IMR-90 (cell line): ENCODE measurements around the gene NAV2. TPM values are rescaled to one million over a fixed set of nuclear protein-coding genes. Genes with fewer than 3 reads are reported as not detected.

Source experiments
- ATAC-seq: fragments of 200-7000 bp; cut with Tn5 transposase; 2 replicates; pipeline ENCODE4 v1.9.1; 2020; ENCODE audit warnings: low read depth, mild to moderate bottlenecking, moderate library complexity
- BruUV-seq: library from RNA; stranded (reverse); fragments of 400-500 nt; replicated peaks from 2 replicates; lab custom pipeline; 2021; lab: Mats Ljungman, UMichigan
- CTCF ChIA-PET: fragments of 300-600 bp; formaldehyde crosslinking; extraction: SDS; loops from one replicate; lab custom pipeline; 2021; ENCODE audit warnings: antibody characterized with exemption; lab: Yijun Ruan, JAX
- POLR2A ChIA-PET: fragments of 300-600 bp; sonication (Branson Sonifier 250); formaldehyde crosslinking; loops from one replicate; lab custom pipeline; 2022; ENCODE audit warnings: antibody characterized with exemption; ENCODE audit not compliant: unreplicated experiment; lab: Charles Lee
- DNase-seq: peaks from one replicate; pipeline ENCODE4 v3.0.0; 2013
- H2AFZ ChIP-seq: replicated peaks from 2 replicates; pipeline ENCODE3; 2013; ENCODE audit warnings: low read length, mild to moderate bottlenecking; ENCODE audit not compliant: poor library complexity
- H2AK5ac ChIP-seq: 2 replicates; pipeline ENCODE4 v1.6.1; 2013; ENCODE audit warnings: low read depth, low read length, inconsistent platforms
- H2AK9ac ChIP-seq: replicated peaks from 2 replicates; pipeline ENCODE3; 2013; ENCODE audit warnings: mild to moderate bottlenecking, low read depth, low read length, moderate library complexity; ENCODE audit not compliant: poor library complexity
- H2BK120ac ChIP-seq: 2 replicates; pipeline ENCODE4 v1.6.1; 2013; ENCODE audit warnings: low read depth, low read length, inconsistent platforms
- H2BK15ac ChIP-seq: 3 replicates; pipeline ENCODE4 v1.6.1; 2013; ENCODE audit warnings: low read depth, low read length, inconsistent platforms
- H2BK20ac ChIP-seq: 2 replicates; pipeline ENCODE4 v1.6.1; 2013; ENCODE audit warnings: low read depth, mild to moderate bottlenecking, inconsistent platforms, low read length, moderate library complexity
- H2BK5ac ChIP-seq: 2 replicates; pipeline ENCODE4 v1.6.1; 2013; ENCODE audit warnings: mild to moderate bottlenecking, low read depth, low read length, inconsistent platforms; ENCODE audit not compliant: poor library complexity, severe bottlenecking
- H3K14ac ChIP-seq: replicated peaks from 2 replicates; pipeline ENCODE4 v1.6.1; 2013; ENCODE audit warnings: low read depth, low read length, inconsistent platforms
- H3K18ac ChIP-seq: 2 replicates; pipeline ENCODE4 v1.6.1; 2013; ENCODE audit warnings: low read depth, low read length, control low read depth
- H3K23ac ChIP-seq: 2 replicates; pipeline ENCODE4 v1.6.1; 2013; ENCODE audit warnings: low read depth, low read length, inconsistent platforms
- H3K27ac ChIP-seq: 2 replicates; pipeline ENCODE4 v1.5.1; 2013; ENCODE audit warnings: mild to moderate bottlenecking, control low read depth, low read length; ENCODE audit not compliant: insufficient read depth
- H3K27me3 ChIP-seq: 2 replicates; pipeline ENCODE4 v1.6.1; 2013; ENCODE audit warnings: low read length; ENCODE audit not compliant: control insufficient read depth, insufficient read depth
- H3K36me3 ChIP-seq: 2 replicates; pipeline ENCODE4 v1.6.1; 2013; ENCODE audit warnings: low read length, mixed read lengths; ENCODE audit not compliant: control insufficient read depth, insufficient read depth
- H3K4ac ChIP-seq: 2 replicates; pipeline ENCODE4 v1.6.1; 2013; ENCODE audit warnings: low read depth, low read length, inconsistent platforms
- H3K4me1 ChIP-seq: 2 replicates; pipeline ENCODE4 v1.6.1; 2013; ENCODE audit warnings: low read length, mixed read lengths; ENCODE audit not compliant: control insufficient read depth, insufficient read depth
- H3K4me2 ChIP-seq: 2 replicates; pipeline ENCODE4 v1.6.1; 2013; ENCODE audit warnings: low read depth, mild to moderate bottlenecking, control low read depth, low read length, moderate library complexity
- H3K4me3 ChIP-seq: 2 replicates; pipeline ENCODE4 v1.5.1; 2013; ENCODE audit warnings: low read depth, mild to moderate bottlenecking, control low read depth, low read length, moderate library complexity; ENCODE audit not compliant: insufficient read depth
- H3K56ac ChIP-seq: 2 replicates; pipeline ENCODE4 v1.6.1; 2013; ENCODE audit warnings: low read length, inconsistent platforms; ENCODE audit not compliant: insufficient read depth; ENCODE audit errors: extremely low read depth
- H3K79me1 ChIP-seq, 2 experiments: 2 replicates each; pipeline ENCODE4 v1.6.1; 2013; ENCODE audit warnings: low read length in 2 of 2, inconsistent platforms in 1 of 2, low read depth in 1 of 2
- H3K9ac ChIP-seq: 2 replicates; pipeline ENCODE4 v1.6.1; 2013; ENCODE audit warnings: low read depth, low read length, control low read depth
- H3K9me1 ChIP-seq: 2 replicates; pipeline ENCODE4 v1.6.1; 2013; ENCODE audit warnings: low read length, inconsistent platforms; ENCODE audit not compliant: insufficient read depth
- H3K9me3 ChIP-seq: 2 replicates; pipeline ENCODE4 v1.6.1; 2013; ENCODE audit warnings: low read length; ENCODE audit not compliant: control insufficient read depth, insufficient read depth
- H4K20me1 ChIP-seq: 2 replicates; pipeline ENCODE4 v1.6.1; 2013; ENCODE audit warnings: low read length, inconsistent platforms; ENCODE audit not compliant: insufficient read depth
- H4K5ac ChIP-seq: 2 replicates; pipeline ENCODE4 v1.6.1; 2013; ENCODE audit warnings: mild to moderate bottlenecking, low read depth, low read length, control low read depth
- H4K8ac ChIP-seq, 2 experiments: 2 replicates each; pipeline ENCODE4 v1.6.1; 2013; ENCODE audit warnings: low read depth in 2 of 2, low read length in 2 of 2, control low read depth in 1 of 2, inconsistent platforms in 1 of 2
- H4K91ac ChIP-seq: 2 replicates; pipeline ENCODE4 v1.6.1; 2013; ENCODE audit warnings: low read depth, low read length, inconsistent platforms; ENCODE audit not compliant: insufficient read depth
- BHLHE40 ChIP-seq: fragments of 150-350 bp; IDR thresholded peaks from 2 replicates; pipeline ENCODE4 v1.6.1; 2016; ENCODE audit warnings: mild to moderate bottlenecking, low read depth, low read length
- CEBPB ChIP-seq: IDR thresholded peaks from 2 replicates; pipeline ENCODE4 v1.6.1; 2012; ENCODE audit warnings: low read depth, low read length, improper control_type of control experiment
- FOS ChIP-seq: fragments of 150-350 bp; IDR thresholded peaks from 2 replicates; pipeline ENCODE4 v1.6.1; 2016; ENCODE audit warnings: low read depth, low read length
- MAFK ChIP-seq: IDR thresholded peaks from 2 replicates; pipeline ENCODE4 v1.6.1; 2012; ENCODE audit warnings: low read depth, low read length, improper control_type of control experiment
- MAZ ChIP-seq: IDR thresholded peaks from 2 replicates; pipeline ENCODE4 v1.6.1; 2012; ENCODE audit warnings: low read depth, mild to moderate bottlenecking, low read length, improper control_type of control experiment, moderate library complexity, borderline replicate concordance
- MXI1 ChIP-seq: IDR thresholded peaks from 2 replicates; pipeline ENCODE4 v1.6.1; 2012; ENCODE audit warnings: low read depth, mild to moderate bottlenecking, low read length, moderate library complexity, borderline replicate concordance
- POLR2A ChIP-seq: IDR thresholded peaks from 2 replicates; pipeline ENCODE4 v1.6.1; 2012; ENCODE audit warnings: mild to moderate bottlenecking, low read depth, low read length
- RAD21 ChIP-seq: IDR thresholded peaks from 2 replicates; pipeline ENCODE4 v1.6.1; 2012; ENCODE audit warnings: low read length, improper control_type of control experiment
- RCOR1 ChIP-seq: IDR thresholded peaks from 2 replicates; pipeline ENCODE4 v1.6.1; 2012; ENCODE audit warnings: mild to moderate bottlenecking, low read length, improper control_type of control experiment; ENCODE audit not compliant: insufficient replicate concordance
- SMC3 ChIP-seq: fragments of 150-350 bp; IDR thresholded peaks from 2 replicates; pipeline ENCODE4 v1.6.1; 2016; ENCODE audit warnings: low read depth, mild to moderate bottlenecking, antibody characterized with exemption, low read length, moderate library complexity
- WGBS, 2 experiments: methylation state at CpG; one replicate each; pipeline versions ENCODE4 v1.1.5 to v1.1.7; 2013; ENCODE audit warnings: missing lambda C conversion rate in 2 of 2; ENCODE audit not compliant: insufficient read length in 1 of 2; ENCODE audit errors: extremely low coverage in 2 of 2; 5-methylcytosine and 5-hydroxymethylcytosine counted together
- dilution Hi-C: fragments of 300-500 bp; cut with HindIII; formaldehyde crosslinking; loops from one replicate; pipeline ENCODE4 v1.14.3; 2018; ENCODE audit warnings: low sequenced_read_pairs; ENCODE audit not compliant: unreplicated experiment
- in situ Hi-C: fragments of 300-500 bp; cut with MboI; formaldehyde crosslinking; loops from 3 replicates; pipeline ENCODE4 v1.14.3; 2019; ENCODE audit warnings: low sequenced_read_pairs, inconsistent platforms, mixed read lengths
- intact Hi-C: fragments of 100-400 bp; cut with micrococcal nuclease; formaldehyde crosslinking; loops from 2 replicates; pipeline ENCODE4 v1.10.0; 2022
- polyA plus RNA-seq, 3 experiments: library from polyadenylated mRNA; depleted of rRNA; stranded (reverse); fragments of >200 nt; gene quantifications; 2 replicates each; pipeline ENCODE4 v1.2.3, GENCODE V29; 2012; ENCODE audit warnings: low replicate concordance in 1 of 3
- total RNA-seq: library from RNA; depleted of rRNA; stranded (reverse); fragments of >200 nt; gene quantifications from 2 replicates; pipeline ENCODE4 v1.2.3, GENCODE V29; 2012
- TF ChIP-seq, protein P1 (sequence below): fragments of 150-350 bp; IDR thresholded peaks from 2 replicates; pipeline ENCODE4 v1.6.1; 2017; ENCODE audit warnings: mild to moderate bottlenecking, antibody characterized with exemption, low read length, low read depth
- TF ChIP-seq, protein P2 (sequence below): conservative IDR thresholded peaks from 2 replicates; pipeline ENCODE4 v1.5.1; 2012; ENCODE audit warnings: mild to moderate bottlenecking, low read depth, low read length, improper control_type of control experiment

NAV2 gene
- total and polyA plus RNA-seq, 2 of the 4 experiments (the other 2 are of a cell fraction): 4.5 to 12.6 TPM

DNA sequence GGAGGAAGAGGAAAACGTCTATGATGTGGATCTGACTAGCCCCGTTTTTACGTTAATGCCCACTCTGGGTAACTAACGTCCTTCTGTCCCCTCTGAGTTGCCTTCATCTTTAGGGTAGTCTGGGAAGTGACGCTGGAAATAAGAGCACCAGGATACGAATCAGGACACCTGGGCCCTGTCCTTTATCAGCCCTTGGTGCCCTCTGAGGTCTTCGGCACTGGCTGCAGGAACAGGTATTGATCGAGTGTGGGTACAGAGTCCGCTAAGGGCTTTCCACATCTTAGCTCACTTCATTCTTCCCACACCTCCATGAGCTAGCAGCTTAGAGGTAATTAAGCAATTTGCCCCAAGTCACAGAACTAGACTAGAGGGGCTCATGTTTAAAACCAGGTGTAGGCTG is 223.8 kb downstream of the NAV2 start:
- H2AFZ ChIP-seq: no peak overlapping the region
- ATAC-seq (no peak), DNase-seq (no peak)
- H3K23ac ChIP-seq: no peak overlapping the region
- no peak overlapping the region for H3K56ac ChIP-seq
- no peak overlapping the region for H2BK20ac ChIP-seq
- no peak overlapping the region for H4K5ac ChIP-seq
- peaks cover 25% of the 10 kb centered on the region for H3K36me3 ChIP-seq
- no peak overlapping the region for H3K9ac ChIP-seq
- no peak overlapping the region for H4K91ac ChIP-seq
- WGBS, 2 experiments: 73% methylated on average over 3 of the region's 9 CpGs; no CpG with 5 or more reads in 1 of the 2 experiments
- TF ChIP-seq, protein P1, sequence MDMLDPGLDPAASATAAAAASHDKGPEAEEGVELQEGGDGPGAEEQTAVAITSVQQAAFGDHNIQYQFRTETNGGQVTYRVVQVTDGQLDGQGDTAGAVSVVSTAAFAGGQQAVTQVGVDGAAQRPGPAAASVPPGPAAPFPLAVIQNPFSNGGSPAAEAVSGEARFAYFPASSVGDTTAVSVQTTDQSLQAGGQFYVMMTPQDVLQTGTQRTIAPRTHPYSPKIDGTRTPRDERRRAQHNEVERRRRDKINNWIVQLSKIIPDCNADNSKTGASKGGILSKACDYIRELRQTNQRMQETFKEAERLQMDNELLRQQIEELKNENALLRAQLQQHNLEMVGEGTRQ: no peak
- no peak for TF ChIP-seq MAFK
- TF ChIP-seq POLR2A: no peak
- TF ChIP-seq MXI1: no peak
- TF ChIP-seq, protein P2, sequence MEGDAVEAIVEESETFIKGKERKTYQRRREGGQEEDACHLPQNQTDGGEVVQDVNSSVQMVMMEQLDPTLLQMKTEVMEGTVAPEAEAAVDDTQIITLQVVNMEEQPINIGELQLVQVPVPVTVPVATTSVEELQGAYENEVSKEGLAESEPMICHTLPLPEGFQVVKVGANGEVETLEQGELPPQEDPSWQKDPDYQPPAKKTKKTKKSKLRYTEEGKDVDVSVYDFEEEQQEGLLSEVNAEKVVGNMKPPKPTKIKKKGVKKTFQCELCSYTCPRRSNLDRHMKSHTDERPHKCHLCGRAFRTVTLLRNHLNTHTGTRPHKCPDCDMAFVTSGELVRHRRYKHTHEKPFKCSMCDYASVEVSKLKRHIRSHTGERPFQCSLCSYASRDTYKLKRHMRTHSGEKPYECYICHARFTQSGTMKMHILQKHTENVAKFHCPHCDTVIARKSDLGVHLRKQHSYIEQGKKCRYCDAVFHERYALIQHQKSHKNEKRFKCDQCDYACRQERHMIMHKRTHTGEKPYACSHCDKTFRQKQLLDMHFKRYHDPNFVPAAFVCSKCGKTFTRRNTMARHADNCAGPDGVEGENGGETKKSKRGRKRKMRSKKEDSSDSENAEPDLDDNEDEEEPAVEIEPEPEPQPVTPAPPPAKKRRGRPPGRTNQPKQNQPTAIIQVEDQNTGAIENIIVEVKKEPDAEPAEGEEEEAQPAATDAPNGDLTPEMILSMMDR: no peak
- no peak for TF ChIP-seq RCOR1
- TF ChIP-seq FOS: no peak
- no peak for TF ChIP-seq SMC3
- no peak for TF ChIP-seq RAD21
- no peak for TF ChIP-seq BHLHE40
- TF ChIP-seq MAZ: no peak
- TF ChIP-seq CEBPB: no peak
- H3K27ac ChIP-seq: no peak overlapping the region
- dilution Hi-C loops: no loop called here
- no peak overlapping the region for H2BK15ac ChIP-seq
- no peak overlapping the region for H2AK9ac ChIP-seq
- H3K9me3 ChIP-seq: no peaks in the 10 kb centered on the region
- no peaks in the 10 kb centered on the region for H3K27me3 ChIP-seq
- ChIA-PET CTCF (interaction anchor here (0.6 to 2.6 kb wide), 5 partner anchors 17 to 196 kb away, joined by 3 to 14 read pairs (median 4); no protein-coding TSS in a partner anchor), POLR2A (no interaction called here)
- H3K4me1 ChIP-seq: peaks cover 11% of the 10 kb centered on the region
- BruUV-seq: no TSS peak
- no peak overlapping the region for H3K4me2 ChIP-seq
- H4K8ac ChIP-seq: no peak overlapping the region
- no peak overlapping the region for H2BK120ac ChIP-seq
- in situ Hi-C loops: loop anchor here (25.0 kb wide), 2 partner anchors 426 to 676 kb away; partner anchors contain the start of gene HTATIP2
- 0 out of 2 replicates have a peak overlapping the region, but pooled peaks have one; percentile 2 for H3K4ac ChIP-seq
- no peak overlapping the region for H3K14ac ChIP-seq
- peaks cover 4% of the 10 kb centered on the region; the same call in 1 of the 2 replicates for H4K20me1 ChIP-seq
- no peak overlapping the region for H3K4me3 ChIP-seq
- peaks cover 4 to 23% of the 10 kb centered on the region in 2 experiments; a peak in 3 of 4 replicates for H3K79me1 ChIP-seq
- no peak overlapping the region for H2BK5ac ChIP-seq
- H3K9me1 ChIP-seq: peaks cover 14% of the 10 kb centered on the region
- intact Hi-C loops: loop anchor here (5.0 kb wide), 1 partner anchor 416 kb away; no protein-coding TSS in a partner anchor
- H3K18ac ChIP-seq: no peak overlapping the region
- peak overlapping the region; percentile 1; the same call in 1 of the 2 replicates for H2AK5ac ChIP-seq
